K562 (cell line): ENCODE results near the gene FSTL4. TPM values are rescaled to one million over a fixed set of nuclear protein-coding genes. Genes with fewer than 3 reads are reported as not detected.
"Not testable (repeated sequence)": the region's sequence is repeated elsewhere in the genome, so short reads cannot be mapped to it uniquely, and the experiment has no call there.

Experiments
- ATAC-seq: fragments of 200-7000 bp; cut with Tn5 transposase; 3 replicates; pipeline ENCODE4 v1.9.1; 2020; ENCODE audit warnings: moderate library complexity
- BruUV-seq: library from RNA; stranded (reverse); fragments of 400-500 nt; replicated peaks from 2 replicates; lab custom pipeline; 2021; lab: Mats Ljungman, UMichigan
- CTCF ChIA-PET: fragments of 300-600 bp; formaldehyde crosslinking; extraction: SDS; loops from one replicate; lab custom pipeline; 2021; ENCODE audit warnings: low intra/inter-chr PET ratio; lab: Yijun Ruan, JAX
- POLR2A ChIA-PET: fragments of 300-600, 350-650 bp; sonication (Branson Sonifier 250); formaldehyde crosslinking; extraction: SDS; loops from one replicate; lab custom pipeline; 2021; ENCODE audit warnings: antibody characterized with exemption, inconsistent platforms; lab: Yijun Ruan, JAX
- DNase-seq, 4 experiments: peaks; one replicate each; pipeline versions ENCODE4 v3.0.0 to v3.0.0-alpha.2; 2011 to 2018; ENCODE audit warnings: low spot score in 3 of 4, mixed read lengths in 3 of 4; ENCODE audit errors: extremely low read depth in 1 of 4
- FAIRE-seq: peaks from 2 replicates; lab custom pipeline; 2011; peaks lifted over from hg19 to GRCh38; lab: Jason Lieb, UNC
- H2AFZ ChIP-seq: 2 replicates; pipeline ENCODE4 v1.6.0; 2011; ENCODE audit warnings: low read depth, low read length, control low read depth, inconsistent platforms
- H3K27ac ChIP-seq: fragments of 200-600 bp; 3 replicates; pipeline ENCODE4 v1.8.0; 2011; ENCODE audit warnings: low read depth, mild to moderate bottlenecking, control low read depth, inconsistent platforms, low read length, moderate library complexity, mixed read lengths; ENCODE audit errors: extremely low read depth
- H3K27me3 ChIP-seq, 2 experiments: fragments of 300-600 bp in 1 of 2; 2 replicates in 1 of 2; 3 replicates in 1 of 2; pipeline versions ENCODE4 v1.6.0 to v1.8.0; 2011; ENCODE audit warnings: inconsistent platforms in 2 of 2, low read length in 2 of 2, mild to moderate bottlenecking in 1 of 2, mixed read lengths in 1 of 2, moderate library complexity in 1 of 2; ENCODE audit not compliant: control insufficient read depth in 2 of 2, insufficient read depth in 2 of 2
- H3K36me3 ChIP-seq: fragments of 300-600 bp; 3 replicates; pipeline ENCODE4 v1.8.0; 2011; ENCODE audit warnings: mild to moderate bottlenecking, low read length, inconsistent platforms; ENCODE audit not compliant: control insufficient read depth, insufficient read depth
- H3K4me1 ChIP-seq, 2 experiments: fragments of 200-600 bp in 1 of 2; replicated peaks in 1 of 2; 2 replicates in 1 of 2; 3 replicates in 1 of 2; pipeline versions ENCODE4 v1.5.1 to v1.8.0; 2011; ENCODE audit warnings: inconsistent platforms in 2 of 2, low read length in 2 of 2, mild to moderate bottlenecking in 1 of 2, mixed read lengths in 1 of 2, moderate library complexity in 1 of 2; ENCODE audit not compliant: control insufficient read depth in 2 of 2, insufficient read depth in 2 of 2
- H3K4me2 ChIP-seq: 2 replicates; pipeline ENCODE4 v1.6.1; 2011; ENCODE audit warnings: low read length, control low read depth, inconsistent platforms, mixed read lengths; ENCODE audit not compliant: insufficient read depth
- H3K4me3 ChIP-seq: fragments of 200-600 bp; sonication (generic), shearing (Covaris generic); 2 replicates; pipeline ENCODE4 v1.5.1; 2016; ENCODE audit warnings: control low read depth, inconsistent platforms
- H3K79me2 ChIP-seq: fragments of 200-600 bp; 3 replicates; pipeline ENCODE4 v1.8.0; 2011; ENCODE audit warnings: low read length, inconsistent platforms; ENCODE audit not compliant: control insufficient read depth, insufficient read depth
- H3K9ac ChIP-seq, 2 experiments: 2 replicates each; pipeline versions ENCODE4 v1.6.0 to v1.6.1; 2011; ENCODE audit warnings: low read depth in 2 of 2, low read length in 2 of 2, control low read depth in 1 of 2, inconsistent platforms in 1 of 2, mild to moderate bottlenecking in 1 of 2, mixed read lengths in 1 of 2; ENCODE audit not compliant: insufficient read depth in 1 of 2
- H3K9me1 ChIP-seq: one replicate; pipeline ENCODE4 v1.6.0; 2011; ENCODE audit warnings: inconsistent platforms, mild to moderate bottlenecking, low read length, moderate library complexity; ENCODE audit not compliant: control insufficient read depth, insufficient read depth
- H3K9me3 ChIP-seq: replicated peaks from 2 replicates; pipeline ENCODE4 v1.5.1; 2011; ENCODE audit warnings: low read depth, low read length, inconsistent platforms; ENCODE audit not compliant: control insufficient read depth, insufficient read depth
- H4K20me1 ChIP-seq: replicated peaks from 2 replicates; pipeline ENCODE4 v1.6.1; 2011; ENCODE audit warnings: low read length, inconsistent platforms, mixed read lengths; ENCODE audit not compliant: control insufficient read depth, insufficient read depth
- ARID2 ChIP-seq: fragments of 450-650 bp; IDR thresholded peaks from 2 replicates; pipeline ENCODE4 v1.6.1; 2017; ENCODE audit warnings: antibody characterized with exemption, mild to moderate bottlenecking
- ATF1 ChIP-seq, 2 experiments: fragments of 450-650 bp in 1 of 2; IDR thresholded peaks; 2 replicates each; pipeline ENCODE4 v1.6.1; 2016; ENCODE audit warnings: missing compliant biosample characterization in 1 of 2, missing genetic modification characterization in 1 of 2
- ATF4 ChIP-seq: fragments of 450-650 bp; formaldehyde crosslinking; IDR thresholded peaks from 2 replicates; pipeline ENCODE4 v1.4.0; 2022; ENCODE audit warnings: mild to moderate bottlenecking, moderate library complexity
- ATF7 ChIP-seq: fragments of 450-650 bp; IDR thresholded peaks from 2 replicates; pipeline ENCODE4 v1.7.1; 2014; ENCODE audit warnings: mild to moderate bottlenecking, moderate library complexity
- CEBPB ChIP-seq: fragments of 450-650 bp; IDR thresholded peaks from 2 replicates; pipeline ENCODE4 v1.6.1; 2016; ENCODE audit warnings: missing genetic modification characterization, missing compliant biosample characterization
- CEBPG ChIP-seq, 3 experiments: fragments of 200-800 bp in 1 of 3; sonication (Bioruptor generic) in 1 of 3; sonication (generic) in 1 of 3; formaldehyde crosslinking in 1 of 3; IDR thresholded peaks in 2 of 3; conservative IDR thresholded peaks in 1 of 3; 2 replicates each; pipeline versions ENCODE4 v1.6.1 to v1.8.0; 2016 to 2022; ENCODE audit warnings: missing compliant biosample characterization in 2 of 3, missing genetic modification characterization in 2 of 3, mild to moderate bottlenecking in 1 of 3, missing genetic modification reagents in 1 of 3
- EP400 ChIP-seq: fragments of 450-650 bp; IDR thresholded peaks from 2 replicates; pipeline ENCODE4 v1.6.1; 2017; ENCODE audit warnings: antibody characterized with exemption, mild to moderate bottlenecking, moderate library complexity
- ETV1 ChIP-seq: fragments of 450-650 bp; conservative IDR thresholded peaks from 2 replicates; pipeline ENCODE4 v1.6.1; 2016; ENCODE audit warnings: missing genetic modification characterization, control low read depth, low read depth, missing compliant biosample characterization
- L3MBTL2 ChIP-seq: fragments of 450-650 bp; IDR thresholded peaks from 2 replicates; pipeline ENCODE4 v1.6.1; 2016; ENCODE audit warnings: mild to moderate bottlenecking, moderate library complexity
- MCM5 ChIP-seq: fragments of 450-650 bp; IDR thresholded peaks from 2 replicates; pipeline ENCODE4 v1.6.1; 2016; ENCODE audit warnings: low read depth
- MECOM ChIP-seq: fragments of 250-450 bp; sonication (Bioruptor Pico); IDR thresholded peaks from 2 replicates; pipeline ENCODE4 v1.8.0; 2022; ENCODE audit warnings: inconsistent platforms
- NR2C2 ChIP-seq, 2 experiments: fragments of 200-800 bp in 1 of 2; sonication (Bioruptor generic) in 1 of 2; sonication (generic) in 1 of 2; formaldehyde crosslinking in 1 of 2; IDR thresholded peaks; 2 replicates each; pipeline versions ENCODE4 v1.6.1 to v1.8.0; 2016 to 2022; ENCODE audit warnings: mild to moderate bottlenecking in 1 of 2, missing compliant biosample characterization in 1 of 2, missing genetic modification characterization in 1 of 2, missing genetic modification reagents in 1 of 2
- POLR2H ChIP-seq: IDR thresholded peaks from 2 replicates; pipeline ENCODE4 v1.6.1; 2016; ENCODE audit warnings: missing genetic modification characterization, low read depth, mild to moderate bottlenecking, control low read depth, missing compliant biosample characterization, moderate library complexity
- SMAD4 ChIP-seq: fragments of 250-450 bp; sonication (Bioruptor Pico); conservative IDR thresholded peaks from 2 replicates; pipeline ENCODE4 v1.8.0; 2021; ENCODE audit warnings: inconsistent platforms, mild to moderate bottlenecking, moderate library complexity
- SRSF9 ChIP-seq: fragments of 200-400 bp; formaldehyde crosslinking; IDR thresholded peaks from 2 replicates; pipeline ENCODE4 v1.6.1; 2017; ENCODE audit warnings: low read depth, low read length, borderline replicate concordance
- TRIM24 ChIP-seq, 2 experiments: fragments of 450-650 bp; IDR thresholded peaks; 2 replicates each; pipeline ENCODE4 v1.6.1; 2016
- ZNF175 ChIP-seq: fragments of 200-800 bp; sonication (Bioruptor generic); IDR thresholded peaks from 2 replicates; pipeline ENCODE4 v1.6.1; 2016; ENCODE audit warnings: low read depth, mild to moderate bottlenecking, missing genetic modification characterization, missing compliant biosample characterization
- ZNF41 ChIP-seq: fragments of 250-450 bp; sonication (Bioruptor Pico); conservative IDR thresholded peaks from 2 replicates; pipeline ENCODE4 v1.4.0; 2020; ENCODE audit warnings: mild to moderate bottlenecking
- ZNF584 ChIP-seq: fragments of 200-800 bp; sonication (Bioruptor generic); IDR thresholded peaks from 2 replicates; pipeline ENCODE4 v1.6.1; 2016; ENCODE audit warnings: low read depth, mild to moderate bottlenecking, missing genetic modification characterization, missing compliant biosample characterization
- ZNF589 ChIP-seq: fragments of 200-800 bp; sonication (Bioruptor generic); IDR thresholded peaks from 2 replicates; pipeline ENCODE4 v1.6.1; 2016; ENCODE audit warnings: low read depth, missing genetic modification characterization, missing compliant biosample characterization
- ZNF766 ChIP-seq: fragments of 200-800 bp; sonication (Bioruptor generic); conservative IDR thresholded peaks from 2 replicates; pipeline ENCODE4 v1.6.1; 2016; ENCODE audit warnings: missing genetic modification characterization, missing compliant biosample characterization
- ZNF780A ChIP-seq: fragments of 250-450 bp; sonication (Bioruptor Pico); IDR thresholded peaks from 2 replicates; pipeline ENCODE4 v1.5.0; 2021; ENCODE audit warnings: mild to moderate bottlenecking
- WGBS: fragments of 100-300 bp; shearing (Covaris generic); methylation state at CpG from one replicate; pipeline ENCODE4 v1.1.6; 2016; ENCODE audit warnings: low coverage, mixed read lengths; ENCODE audit not compliant: insufficient coverage; ENCODE audit errors: missing lambda C conversion rate; 5-methylcytosine and 5-hydroxymethylcytosine counted together
- in situ Hi-C: fragments of 300-500 bp; cut with MboI; formaldehyde crosslinking; loops from 4 replicates; pipeline ENCODE4 v1.15.0; 2018; ENCODE audit warnings: inconsistent platforms, mixed read lengths
- intact Hi-C: fragments of 100-400 bp; cut with micrococcal nuclease; formaldehyde crosslinking; loops from 2 replicates; pipeline ENCODE4 v1.14.2; 2022
- polyA plus RNA-seq, 8 experiments: library from polyadenylated mRNA; depleted of rRNA in 4 of 8; stranded (reverse) in 5 of 8; unstranded in 3 of 8; fragments of >200 nt; fragmentation: Nextera tagmentation in 2 of 8; fragmentation: Illumina TruSeq in 1 of 8; extraction: Ambion mirVana in 2 of 8; extraction: Trizol in 1 of 8; gene quantifications; 2 replicates each; pipeline versions ENCODE4 v1.2.1 to v1.2.3, GENCODE V29; 2011 to 2014; ENCODE audit warnings: inconsistent platforms in 1 of 8, missing spikeins in 1 of 8
- total RNA-seq, 7 experiments: library from RNA; depleted of rRNA in 6 of 7; stranded (reverse); fragments of >200 nt in 6 of 7; fragmentation: Illumina TruSeq in 2 of 7; extraction: Trizol in 2 of 7; gene quantifications; 2 replicates each; pipeline versions ENCODE4 v1.2.1 to v1.2.3, GENCODE V29; 2011 to 2021; ENCODE audit warnings: low replicate concordance in 1 of 7

The FSTL4 gene
- total and polyA plus RNA-seq, 9 of the 15 experiments (the other 6 are each of a cell fraction or from before 2014, with no cell fraction given) = 0.08 to 0.18 (median 0.10) TPM; not detected in 5

GRCh38 chr5:133219296-133219695, 393.0 kb downstream of the FSTL4 start (continued):
- TF ChIP-seq SRSF9 (no peak), ARID2 (no peak), ZNF41 (no peak), MCM5 (no peak)

- H3K27ac ChIP-seq; intact Hi-C loops; H4K20me1 ChIP-seq; H3K36me3 ChIP-seq; H3K9me3 ChIP-seq; FAIRE-seq; H3K9ac ChIP-seq; DNase-seq; H3K4me1 ChIP-seq; CTCF ChIA-PET; H3K4me2 ChIP-seq; H3K79me2 ChIP-seq; BruUV-seq; H3K9me1 ChIP-seq; H2AFZ ChIP-seq; H3K4me3 ChIP-seq; in situ Hi-C loops; TF ChIP-seq NR2C2, ATF1 (CRISPR knock-in tag; IDR thresholded peaks at IDR 0.05): not testable (repeated sequence)
- ATAC-seq = peak; percentile 72
- POLR2A ChIA-PET = interaction anchor here (0.9 to 1.2 kb wide), 2 partner anchors 8 to 13 kb away, joined by 3 to 4 read pairs; no protein-coding TSS in a partner anchor
- 22% methylated on average over 6 of the region's 7 CpGs for WGBS
- H3K27me3 ChIP-seq = peaks cover 5 to 16% of the 10 kb centered on the region in 2 experiments; a peak in 3 of 5 replicates
- TF ChIP-seq MECOM (CRISPR knock-in tag) = peak; percentile 82; the same call in 1 of the 2 replicates
- peak; percentile 37; the same call in 1 of the 2 replicates for TF ChIP-seq NR2C2 (tag; IDR thresholded peaks at IDR 0.05)
- peak; percentile 58 to 69; a peak in 2 of 4 replicates for TF ChIP-seq TRIM24 (IDR thresholded peaks at IDR 0.05)
- peak; percentile 26; the same call in 1 of the 2 replicates for TF ChIP-seq CEBPB (tag)
- TF ChIP-seq ATF7 = peak; percentile 62
- peak; percentile 72; the same call in 1 of the 2 replicates for TF ChIP-seq ZNF589 (CRISPR knock-in tag)
- peak; percentile 20; the same call in 1 of the 2 replicates for TF ChIP-seq EP400
- TF ChIP-seq ATF4 (CRISPR knock-in tag) = peak; percentile 80
- 0 out of 2 replicates have a peak, but pooled peaks have one; percentile 71 for TF ChIP-seq ZNF584
- TF ChIP-seq ZNF780A (CRISPR knock-in tag) = 0 out of 2 replicates have a peak, but pooled peaks have one; percentile 64
- peak; percentile 87 for TF ChIP-seq CEBPG (CRISPR knock-in tag; IDR thresholded peaks at IDR 0.05)
- TF ChIP-seq CEBPG (tag; conservative IDR thresholded peaks at IDR 0.05 in 1 of 2, IDR thresholded peaks at IDR 0.05 in 1 of 2) = peak; percentile 84 to 90
- TF ChIP-seq POLR2H = 0 out of 2 replicates have a peak, but pooled peaks have one; percentile 11
- peak; percentile 90 for TF ChIP-seq ZNF175 (CRISPR knock-in tag)
- TF ChIP-seq ATF1 (tag; IDR thresholded peaks at IDR 0.05) = 0 out of 2 replicates have a peak, but pooled peaks have one; percentile 23
- 0 out of 2 replicates have a peak, but pooled peaks have one; percentile 31 for TF ChIP-seq ZNF766 (CRISPR knock-in tag)
- peak; percentile 79 for TF ChIP-seq SMAD4 (CRISPR knock-in tag)
- TF ChIP-seq ETV1 (tag) = peak; percentile 15; the same call in 1 of the 2 replicates
- TF ChIP-seq L3MBTL2 = peak; percentile 63
These were observed 396.2 kb downstream of the FSTL4 start for GRCh38 chr5:133216138-133216537.
